Neural cell (in vitro differentiated cells): ENCODE data around the gene HTR3A.

Experiments used
- POLR2AphosphoS5 ChIP-seq: IDR thresholded peaks from 2 replicates; pipeline ENCODE4 v1.6.1; 2012
- RAD21 ChIP-seq: fragments of 450-650 bp; conservative IDR thresholded peaks from 2 replicates; pipeline ENCODE4 v1.6.1; 2014; ENCODE audit warnings: antibody characterized with exemption, mild to moderate bottlenecking, moderate library complexity
- TF ChIP-seq, protein P1 (sequence below): fragments of 450-650 bp; IDR thresholded peaks from 2 replicates; pipeline ENCODE4 v1.5.1; 2014; ENCODE audit warnings: antibody characterized with exemption, mild to moderate bottlenecking, moderate library complexity; ENCODE audit not compliant: poor library complexity, severe bottlenecking

DNA sequence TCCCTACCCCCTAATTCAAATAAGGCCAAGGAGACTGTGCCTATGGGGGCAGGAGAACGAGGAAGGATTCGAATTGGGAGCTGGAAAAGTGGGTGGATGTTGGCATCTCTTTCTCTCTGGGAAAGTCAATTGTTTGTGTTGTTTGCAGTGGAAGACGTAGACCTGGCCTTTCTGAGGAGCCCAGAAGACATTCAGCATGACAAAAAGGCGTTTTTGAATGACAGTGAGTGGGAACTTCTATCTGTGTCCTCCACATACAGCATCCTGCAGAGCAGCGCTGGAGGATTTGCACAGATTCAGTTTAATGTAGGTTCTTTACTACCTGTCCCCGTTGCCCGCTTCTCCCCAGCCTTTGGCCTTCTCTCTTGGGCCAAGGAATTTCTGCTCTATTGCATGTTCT is 42.1 kb upstream of the HTR3A start:
- TF ChIP-seq POLR2AphosphoS5 (no peak), RAD21 (no peak)
- TF ChIP-seq, protein P1, sequence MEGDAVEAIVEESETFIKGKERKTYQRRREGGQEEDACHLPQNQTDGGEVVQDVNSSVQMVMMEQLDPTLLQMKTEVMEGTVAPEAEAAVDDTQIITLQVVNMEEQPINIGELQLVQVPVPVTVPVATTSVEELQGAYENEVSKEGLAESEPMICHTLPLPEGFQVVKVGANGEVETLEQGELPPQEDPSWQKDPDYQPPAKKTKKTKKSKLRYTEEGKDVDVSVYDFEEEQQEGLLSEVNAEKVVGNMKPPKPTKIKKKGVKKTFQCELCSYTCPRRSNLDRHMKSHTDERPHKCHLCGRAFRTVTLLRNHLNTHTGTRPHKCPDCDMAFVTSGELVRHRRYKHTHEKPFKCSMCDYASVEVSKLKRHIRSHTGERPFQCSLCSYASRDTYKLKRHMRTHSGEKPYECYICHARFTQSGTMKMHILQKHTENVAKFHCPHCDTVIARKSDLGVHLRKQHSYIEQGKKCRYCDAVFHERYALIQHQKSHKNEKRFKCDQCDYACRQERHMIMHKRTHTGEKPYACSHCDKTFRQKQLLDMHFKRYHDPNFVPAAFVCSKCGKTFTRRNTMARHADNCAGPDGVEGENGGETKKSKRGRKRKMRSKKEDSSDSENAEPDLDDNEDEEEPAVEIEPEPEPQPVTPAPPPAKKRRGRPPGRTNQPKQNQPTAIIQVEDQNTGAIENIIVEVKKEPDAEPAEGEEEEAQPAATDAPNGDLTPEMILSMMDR = no peak
